Panc1 (cell line): ENCODE data around the gene AFG1L. TPM values are rescaled to one million over a fixed set of nuclear protein-coding genes. Genes with fewer than 3 reads are reported as not detected.
"Not testable (repeated sequence)": the region's sequence is repeated elsewhere in the genome, so short reads cannot be mapped to it uniquely, and the experiment has no call there.

Experiments used
- ATAC-seq: fragments of 200-7000 bp; cut with Tn5 transposase; 2 replicates; pipeline ENCODE4 v1.9.1; 2020; ENCODE audit warnings: mild to moderate bottlenecking, moderate library complexity
- BruUV-seq: library from RNA; stranded (reverse); fragments of 400-500 nt; replicated peaks from 2 replicates; lab custom pipeline; 2021; lab: Mats Ljungman, UMichigan
- CTCF ChIA-PET: fragments of 300-600 bp; sonication (Branson Sonifier 250); formaldehyde crosslinking; loops from one replicate; lab custom pipeline; 2022; ENCODE audit warnings: antibody characterized with exemption; lab: Charles Lee
- POLR2A ChIA-PET: fragments of 300-600 bp; sonication (Branson Sonifier 250); formaldehyde crosslinking; loops from one replicate; lab custom pipeline; 2022; ENCODE audit warnings: antibody characterized with exemption; lab: Charles Lee
- DNase-seq: peaks from one replicate; pipeline ENCODE4 v3.0.0-alpha.2; 2010; ENCODE audit warnings: low read depth, low spot score
- H3K27ac ChIP-seq: 2 replicates; pipeline ENCODE4 v1.5.1; 2011; ENCODE audit warnings: mild to moderate bottlenecking, low read length, inconsistent platforms
- H3K27me3 ChIP-seq: fragments of 200-500 bp; sonication (Bioruptor generic); 2 replicates; pipeline ENCODE4 v1.6.0; 2014; ENCODE audit warnings: low read length, inconsistent platforms; ENCODE audit not compliant: control insufficient read depth, insufficient read depth
- H3K36me3 ChIP-seq: fragments of 200-500 bp; sonication (Bioruptor generic); 2 replicates; pipeline ENCODE4 v1.5.1; 2014; ENCODE audit warnings: inconsistent platforms, mild to moderate bottlenecking, low read length, moderate library complexity; ENCODE audit not compliant: control insufficient read depth, insufficient read depth
- H3K4me1 ChIP-seq: 2 replicates; pipeline ENCODE4 v1.5.1; 2011; ENCODE audit warnings: inconsistent platforms, mild to moderate bottlenecking, low read length, moderate library complexity; ENCODE audit not compliant: control insufficient read depth, insufficient read depth
- H3K4me3 ChIP-seq, 2 experiments: 2 replicates each; pipeline ENCODE4 v1.5.1; 2011 to 2012; ENCODE audit warnings: low read depth in 2 of 2, low read length in 2 of 2, mild to moderate bottlenecking in 2 of 2, inconsistent platforms in 1 of 2, moderate library complexity in 1 of 2
- H3K9me3 ChIP-seq: fragments of 200-500 bp; sonication (Bioruptor generic); 2 replicates; pipeline ENCODE4 v1.5.1; 2014; ENCODE audit warnings: low read depth, mild to moderate bottlenecking, inconsistent platforms, low read length, moderate library complexity; ENCODE audit not compliant: control insufficient read depth, insufficient read depth
- CTCF ChIP-seq: fragments of 450-650 bp; IDR thresholded peaks from 2 replicates; pipeline ENCODE4 v1.5.1; 2017; ENCODE audit warnings: mild to moderate bottlenecking
- POLR2AphosphoS5 ChIP-seq: IDR thresholded peaks from 2 replicates; pipeline ENCODE4 v1.6.1; 2012; ENCODE audit warnings: mild to moderate bottlenecking, low read depth, low read length, moderate library complexity
- REST ChIP-seq, 2 experiments: IDR thresholded peaks; 2 replicates each; pipeline ENCODE4 v1.6.1; 2011 to 2012; ENCODE audit warnings: low read depth in 2 of 2, control low read depth in 1 of 2, low read length in 1 of 2, mild to moderate bottlenecking in 1 of 2, moderate library complexity in 1 of 2; ENCODE audit not compliant: insufficient read depth in 1 of 2
- SIN3A ChIP-seq: IDR thresholded peaks from 2 replicates; pipeline ENCODE4 v1.6.1; 2012; ENCODE audit warnings: low read depth, mild to moderate bottlenecking, low read length, moderate library complexity, borderline replicate concordance; ENCODE audit not compliant: insufficient read depth
- TCF7L2 ChIP-seq: IDR thresholded peaks from 2 replicates; pipeline ENCODE4 v1.6.1; 2011; ENCODE audit warnings: mild to moderate bottlenecking, low read depth, low read length, inconsistent platforms
- in situ Hi-C: cut with HindIII; loops from 2 replicates; pipeline ENCODE4 v1.10.0; 2016; ENCODE audit warnings: low sequenced_read_pairs, low pct_unique_long_range_greater_than_20kb
- intact Hi-C: fragments of 100-400 bp; cut with micrococcal nuclease; formaldehyde crosslinking; loops from one replicate; pipeline ENCODE4 v1.10.0; 2022; ENCODE audit not compliant: unreplicated experiment
- total RNA-seq: library from RNA; stranded (reverse); gene quantifications from one replicate; pipeline ENCODE4 v1.2.1, GENCODE V29; 2021; ENCODE audit not compliant: unreplicated experiment

Gene AFG1L
- total RNA-seq, 1 experiment from 2014 or later: 12.4 TPM

GRCh38 chr6:108268845-108269244 lies 26.0 kb upstream of the AFG1L start:
- Histone ChIP-seq H3K9me3 (no peaks in the 10 kb centered on the region), H3K27me3 (no peaks in the 10 kb centered on the region), H3K36me3 (no peaks in the 10 kb centered on the region), H3K4me3 (no peak overlapping the region), H3K4me1 (no peaks in the 10 kb centered on the region), H3K27ac (no peak overlapping the region)
- ChIA-PET CTCF (no interaction called here), POLR2A (no interaction called here)
- intact Hi-C loops (no loop called here), in situ Hi-C loops (no loop called here)
- no peak for DNase-seq
- TF ChIP-seq REST (IDR thresholded peaks at IDR 0.05; ENCODE audit: insufficient read depth in 1 of 2, low read depth in 2 of 2, low read length in 1 of 2): no peak
- TF ChIP-seq SIN3A: no peak
- no peak for TF ChIP-seq POLR2AphosphoS5
- no peak for TF ChIP-seq CTCF
- TF ChIP-seq TCF7L2: no peak
- BruUV-seq: no TSS peak
- ATAC-seq: no peak

- H3K9me3 ChIP-seq, in situ Hi-C loops, POLR2A ChIA-PET, H3K27ac ChIP-seq, BruUV-seq, H3K36me3 ChIP-seq, H3K4me3 ChIP-seq, H3K4me1 ChIP-seq, intact Hi-C loops, H3K27me3 ChIP-seq, DNase-seq, ATAC-seq, CTCF ChIA-PET: not testable (repeated sequence)
Observed at GRCh38 chr6:108269955-108270354, 24.9 kb upstream of the AFG1L start.

GRCh38 chr6:108274546-108274945 lies 20.3 kb upstream of the AFG1L start:
- in situ Hi-C loops: no loop called here
- no peak for ATAC-seq
- H3K4me3 ChIP-seq: no peak overlapping the region
- POLR2A ChIA-PET: no interaction called here
- H3K27me3 ChIP-seq: no peaks in the 10 kb centered on the region
- BruUV-seq: no TSS peak
- H3K27ac ChIP-seq: no peak overlapping the region
- intact Hi-C loops: no loop called here
- H3K9me3 ChIP-seq: no peaks in the 10 kb centered on the region
- no peaks in the 10 kb centered on the region for H3K4me1 ChIP-seq
- H3K36me3 ChIP-seq: no peaks in the 10 kb centered on the region
- no peak for DNase-seq
- TF ChIP-seq TCF7L2 (no peak), SIN3A (no peak), REST (IDR thresholded peaks at IDR 0.05; ENCODE audit: insufficient read depth in 1 of 2, low read depth in 2 of 2, low read length in 1 of 2) (no peak), POLR2AphosphoS5 (no peak), CTCF (no peak)
- CTCF ChIA-PET: no interaction called here
